Measurements from ENCODE around the gene FCRL6. TPM values are rescaled to one million over a fixed set of nuclear protein-coding genes. Genes with fewer than 3 reads are reported as not detected.

FCRL6 gene
- polyA plus RNA-seq, 1 donor (not counting 4 experiments of a cell fraction or from before 2014, with no cell fraction given), result not detected

DNA sequence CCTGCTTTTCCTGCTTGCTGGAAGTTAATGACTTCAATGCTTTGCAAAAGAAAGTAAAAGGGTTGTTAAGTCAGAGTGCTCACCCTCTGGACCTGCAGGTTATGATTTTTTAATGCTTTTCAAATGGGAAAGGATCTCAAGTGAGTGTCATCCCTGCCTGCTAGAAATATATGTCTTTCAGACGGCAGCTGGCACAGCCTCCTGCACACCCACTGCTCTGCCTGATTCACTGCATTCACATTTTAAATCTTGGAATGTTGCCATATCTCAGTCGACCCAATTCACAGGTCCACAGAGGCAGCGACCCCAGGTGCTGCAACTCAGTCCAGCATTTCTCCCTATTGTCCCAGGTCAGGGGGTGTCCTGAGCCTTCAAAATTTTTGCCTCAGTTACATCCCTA, 10.7 kb upstream of the FCRL6 start:
- no peaks in the 10 kb centered on the region for H3K9me3 ChIP-seq (ENCODE audit: control insufficient read depth, low read depth, low read length)
- FAIRE-seq, result no peak
- dilution Hi-C loops (cut with MboI; ENCODE audit: extremely low pct_ligation_motif_present, low sequenced_read_pairs), result loop anchor here (25.0 kb wide), 1 partner anchor 246 kb away; the partner anchor contains the start of gene PIGM

DNA sequence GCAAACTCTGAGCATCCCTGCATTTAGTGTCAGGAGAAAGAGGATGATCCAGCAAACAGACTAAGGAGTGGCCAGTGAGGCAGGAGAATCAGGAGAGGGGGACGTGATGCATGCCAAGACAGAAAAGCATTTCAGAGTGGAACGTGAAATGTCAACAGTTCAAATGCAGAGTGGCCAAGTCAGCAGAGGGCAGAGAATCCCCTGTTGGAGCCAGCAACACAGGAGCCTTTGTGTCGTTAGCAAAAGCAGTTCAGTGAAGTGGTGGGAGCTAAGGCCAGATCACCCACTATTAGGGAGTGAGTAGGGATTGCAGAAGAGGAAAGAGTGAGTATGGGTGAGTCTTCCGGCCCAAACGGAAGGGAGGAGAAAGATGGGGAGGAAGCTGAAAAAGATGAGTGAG, 6.6 kb upstream of the FCRL6 start:
- no peak overlapping the region for H2AFZ ChIP-seq (ENCODE audit: control insufficient read depth, low read length)
- no peaks in the 10 kb centered on the region for H3K9me1 ChIP-seq (ENCODE audit: control insufficient read depth, extremely low read depth, insufficient read depth, low read length)
- no peak for TF ChIP-seq EZH2 (IDR thresholded peaks at IDR 0.05; ENCODE audit: low read length)
- TF ChIP-seq, protein P1, sequence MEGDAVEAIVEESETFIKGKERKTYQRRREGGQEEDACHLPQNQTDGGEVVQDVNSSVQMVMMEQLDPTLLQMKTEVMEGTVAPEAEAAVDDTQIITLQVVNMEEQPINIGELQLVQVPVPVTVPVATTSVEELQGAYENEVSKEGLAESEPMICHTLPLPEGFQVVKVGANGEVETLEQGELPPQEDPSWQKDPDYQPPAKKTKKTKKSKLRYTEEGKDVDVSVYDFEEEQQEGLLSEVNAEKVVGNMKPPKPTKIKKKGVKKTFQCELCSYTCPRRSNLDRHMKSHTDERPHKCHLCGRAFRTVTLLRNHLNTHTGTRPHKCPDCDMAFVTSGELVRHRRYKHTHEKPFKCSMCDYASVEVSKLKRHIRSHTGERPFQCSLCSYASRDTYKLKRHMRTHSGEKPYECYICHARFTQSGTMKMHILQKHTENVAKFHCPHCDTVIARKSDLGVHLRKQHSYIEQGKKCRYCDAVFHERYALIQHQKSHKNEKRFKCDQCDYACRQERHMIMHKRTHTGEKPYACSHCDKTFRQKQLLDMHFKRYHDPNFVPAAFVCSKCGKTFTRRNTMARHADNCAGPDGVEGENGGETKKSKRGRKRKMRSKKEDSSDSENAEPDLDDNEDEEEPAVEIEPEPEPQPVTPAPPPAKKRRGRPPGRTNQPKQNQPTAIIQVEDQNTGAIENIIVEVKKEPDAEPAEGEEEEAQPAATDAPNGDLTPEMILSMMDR (optimal IDR thresholded peaks at IDR 0.05 in 1 of 3, IDR thresholded peaks at IDR 0.05 in 1 of 3, conservative IDR thresholded peaks at IDR 0.05 in 1 of 3; ENCODE audit: extremely low read depth in 1 of 3, insufficient read depth in 2 of 3, low read length in 3 of 3), result no peak
- dilution Hi-C loops (cut with MboI; ENCODE audit: extremely low pct_ligation_motif_present, low sequenced_read_pairs), result loop anchor here (5.0 to 25.0 kb wide), 2 partner anchors 92 to 242 kb away; partner anchors contain the start of gene PIGM
- no peak overlapping the region for H3K4me3 ChIP-seq (ENCODE audit: control insufficient read depth in 2 of 3, extremely low read depth in 1 of 3, insufficient read depth in 2 of 3, low read depth in 1 of 3, low read length in 3 of 3)
- no peaks in the 10 kb centered on the region for H3K79me2 ChIP-seq (ENCODE audit: control insufficient read depth, insufficient read depth, low read length)
- no peaks in the 10 kb centered on the region for H3K4me1 ChIP-seq (ENCODE audit: control insufficient read depth, extremely low read depth, insufficient read depth, low read length)
- FAIRE-seq, result no peak
- no peak overlapping the region for H3K4me2 ChIP-seq (ENCODE audit: control insufficient read depth, extremely low read depth, insufficient read depth, low read depth, low read length)
- no peak overlapping the region for H3K27ac ChIP-seq (ENCODE audit: control insufficient read depth, insufficient read depth, low read length)
- no peaks in the 10 kb centered on the region for H4K20me1 ChIP-seq (ENCODE audit: control insufficient read depth, extremely low read depth, insufficient read depth, low read length)
- H3K27me3 ChIP-seq (ENCODE audit: control insufficient read depth, extremely low read depth, insufficient read depth, low read length), result peaks cover 13% of the 10 kb centered on the region
- no peak overlapping the region for H3K9ac ChIP-seq (ENCODE audit: control insufficient read depth, extremely low read depth, insufficient read depth, low read length)
- H3K9me3 ChIP-seq (ENCODE audit: control insufficient read depth, low read depth, low read length), result no peaks in the 10 kb centered on the region
- DNase-seq (ENCODE audit: low read depth, low spot score), result no peak
- no peaks in the 10 kb centered on the region for H3K36me3 ChIP-seq (ENCODE audit: control insufficient read depth in 2 of 2, extremely low read depth in 1 of 2, insufficient read depth in 2 of 2, low read length in 2 of 2)

More for the DNA sequence above, 10.7 kb upstream of the FCRL6 start:
- Histone ChIP-seq H3K4me3 (ENCODE audit: control insufficient read depth in 2 of 3, extremely low read depth in 1 of 3, insufficient read depth in 2 of 3, low read depth in 1 of 3, low read length in 3 of 3) (no peak overlapping the region), H3K9me1 (ENCODE audit: control insufficient read depth, extremely low read depth, insufficient read depth, low read length) (no peaks in the 10 kb centered on the region), H3K9ac (ENCODE audit: control insufficient read depth, extremely low read depth, insufficient read depth, low read length) (no peak overlapping the region), H3K79me2 (ENCODE audit: control insufficient read depth, insufficient read depth, low read length) (no peaks in the 10 kb centered on the region), H3K36me3 (ENCODE audit: control insufficient read depth in 2 of 2, extremely low read depth in 1 of 2, insufficient read depth in 2 of 2, low read length in 2 of 2) (no peaks in the 10 kb centered on the region), H3K4me2 (ENCODE audit: control insufficient read depth, extremely low read depth, insufficient read depth, low read depth, low read length) (no peak overlapping the region), H2AFZ (ENCODE audit: control insufficient read depth, low read length) (no peak overlapping the region), H3K27me3 (ENCODE audit: control insufficient read depth, extremely low read depth, insufficient read depth, low read length) (peaks cover 13% of the 10 kb centered on the region), H3K4me1 (ENCODE audit: control insufficient read depth, extremely low read depth, insufficient read depth, low read length) (peaks cover 7% of the 10 kb centered on the region), H4K20me1 (ENCODE audit: control insufficient read depth, extremely low read depth, insufficient read depth, low read length) (no peaks in the 10 kb centered on the region), H3K27ac (ENCODE audit: control insufficient read depth, insufficient read depth, low read length) (no peak overlapping the region)
- DNase-seq (ENCODE audit: low read depth, low spot score), result no peak
- no peak for TF ChIP-seq EZH2 (IDR thresholded peaks at IDR 0.05; ENCODE audit: low read length)
- TF ChIP-seq, protein P1 (optimal IDR thresholded peaks at IDR 0.05 in 1 of 3, IDR thresholded peaks at IDR 0.05 in 1 of 3, conservative IDR thresholded peaks at IDR 0.05 in 1 of 3; ENCODE audit: extremely low read depth in 1 of 3, insufficient read depth in 2 of 3, low read length in 3 of 3), result no peak
